ENCODE results near the gene IFI44L.

IFI44L gene

GRCh38 chr1:78691995-78692747, 71.9 kb downstream of the IFI44L start:
- DNase-seq: no peak

All from DMS79 (cell line).